ENCODE data around the gene COPS7A. TPM values are rescaled to one million over a fixed set of nuclear protein-coding genes. Genes with fewer than 3 reads are reported as not detected.

Gene COPS7A
- total and polyA plus RNA-seq, 2 experiments from 2014 or later, result 123 to 133 TPM

DNA sequence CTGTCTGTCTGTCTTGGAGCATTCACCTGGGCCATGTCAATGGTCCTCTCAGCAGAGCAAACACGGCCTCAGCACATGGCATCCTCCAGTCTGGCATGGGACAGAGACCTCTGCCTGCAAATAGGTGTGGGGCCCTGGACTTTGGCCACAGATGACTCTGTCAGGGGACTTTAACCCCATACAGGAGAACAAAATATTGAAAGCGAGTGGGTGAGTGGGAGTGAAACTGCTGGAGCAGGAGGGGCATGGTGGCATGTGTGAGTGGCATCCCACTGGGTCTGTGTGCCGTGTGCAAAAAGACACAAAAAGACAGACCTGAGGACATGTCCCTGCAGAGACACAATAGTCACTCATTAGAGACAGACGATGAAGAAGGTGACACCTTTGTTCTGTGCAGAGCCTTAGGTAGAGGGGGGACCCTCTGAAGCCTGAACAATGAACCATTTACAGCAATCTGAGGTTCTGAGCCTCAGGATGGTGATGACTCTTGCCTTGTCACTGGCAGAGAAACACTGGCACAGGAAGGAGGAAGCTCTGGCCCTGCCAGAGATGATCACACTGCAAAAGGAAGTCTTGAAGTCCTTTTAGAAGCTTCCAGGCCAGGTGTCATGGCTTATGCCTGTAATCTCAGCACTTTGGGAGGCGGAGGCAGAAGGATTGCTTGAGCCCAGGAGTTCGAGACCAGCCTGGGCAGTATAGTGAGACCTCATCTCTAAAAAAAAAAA, 56.0 kb downstream of the COPS7A start:
- Histone ChIP-seq H3K4me2 (ENCODE audit: unreplicated experiment) (no peak overlapping the region), H3K9me2 (ENCODE audit: insufficient read depth) (no peaks in the 10 kb centered on the region), H3K4me3 (no peak overlapping the region), H3K9me3 (ENCODE audit: low read depth) (no peaks in the 10 kb centered on the region), H3K9ac (no peak overlapping the region), H3K27me3 (replicated peaks; ENCODE audit: insufficient read depth) (no peaks in the 10 kb centered on the region), H2AFZ (no peak overlapping the region), H3K79me2 (ENCODE audit: insufficient read depth) (no peaks in the 10 kb centered on the region), H3F3A (ENCODE audit: insufficient read depth) (peaks cover 3% of the 10 kb centered on the region; the same call in 1 of the 2 replicates), H3K4me1 (ENCODE audit: insufficient read depth) (peaks cover 6% of the 10 kb centered on the region), H3K27ac (no peak overlapping the region), H4K20me1 (ENCODE audit: insufficient read depth) (no peaks in the 10 kb centered on the region), H3K36me3 (ENCODE audit: low read depth) (no peaks in the 10 kb centered on the region)
- 60 to 65% methylated on average over 6 of the region's 6 CpGs for WGBS, 2 experiments (ENCODE audit: low coverage in 1 of 2, low lambda C conversion rate in 2 of 2, missing lambda C conversion rate in 2 of 2)
- DNase-seq, result no peak
- no peak for TF ChIP-seq EZH2phosphoT487 (IDR thresholded peaks at IDR 0.05; ENCODE audit: insufficient read depth, low read depth)
- TF ChIP-seq EZH2 (IDR thresholded peaks at IDR 0.05; ENCODE audit: insufficient read depth, poor library complexity, severe bottlenecking), result no peak
- in situ Hi-C loops (cut with MboI), result no loop called here

DNA sequence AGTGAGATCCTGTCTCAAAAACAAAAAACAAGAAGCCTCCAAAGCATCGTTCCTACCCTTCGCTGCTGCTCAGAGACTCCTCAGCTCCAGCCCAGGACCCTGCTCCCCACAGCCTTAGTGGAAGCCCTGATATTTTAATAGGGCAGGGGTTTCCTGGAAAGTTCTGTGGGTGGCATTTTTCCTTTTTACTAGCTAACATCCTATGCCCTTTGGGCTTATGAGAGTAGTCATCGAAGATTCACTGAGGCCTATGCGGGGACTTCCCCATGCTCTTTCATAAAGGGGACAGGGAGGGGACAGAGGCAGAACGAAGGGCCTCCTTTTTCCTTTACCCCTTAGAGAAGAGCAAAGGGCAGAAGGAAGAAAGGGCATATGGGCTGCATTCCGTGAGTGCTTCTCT, 56.7 kb downstream of the COPS7A start:
- no peak overlapping the region for H2AFZ ChIP-seq
- H3K4me1 ChIP-seq (ENCODE audit: insufficient read depth), result peaks cover 6% of the 10 kb centered on the region
- in situ Hi-C loops (cut with MboI), result no loop called here
- TF ChIP-seq EZH2 (IDR thresholded peaks at IDR 0.05; ENCODE audit: insufficient read depth, poor library complexity, severe bottlenecking) (no peak), EZH2phosphoT487 (IDR thresholded peaks at IDR 0.05; ENCODE audit: insufficient read depth, low read depth) (no peak)
- H3K4me3 ChIP-seq, result no peak overlapping the region
- H3K9ac ChIP-seq, result no peak overlapping the region
- H4K20me1 ChIP-seq (ENCODE audit: insufficient read depth), result no peaks in the 10 kb centered on the region
- H3F3A ChIP-seq (ENCODE audit: insufficient read depth), result peaks cover 3% of the 10 kb centered on the region; the same call in 1 of the 2 replicates
- H3K4me2 ChIP-seq (ENCODE audit: unreplicated experiment), result no peak overlapping the region
- H3K9me3 ChIP-seq (ENCODE audit: low read depth), result no peaks in the 10 kb centered on the region
- no peaks in the 10 kb centered on the region for H3K36me3 ChIP-seq (ENCODE audit: low read depth)
- no peaks in the 10 kb centered on the region for H3K79me2 ChIP-seq (ENCODE audit: insufficient read depth)
- H3K9me2 ChIP-seq (ENCODE audit: insufficient read depth), result no peaks in the 10 kb centered on the region
- H3K27me3 ChIP-seq (replicated peaks; ENCODE audit: insufficient read depth), result no peaks in the 10 kb centered on the region
- 92 to 97% methylated on average over 6 of the region's 6 CpGs for WGBS, 2 experiments (ENCODE audit: low coverage in 1 of 2, low lambda C conversion rate in 2 of 2, missing lambda C conversion rate in 2 of 2)
- DNase-seq, result no peak
- no peak overlapping the region for H3K27ac ChIP-seq

Small RNA genes within 50 kb of the gene (small RNA-seq; reads per million reads assigned to genes)
- gene RNU6-781P (ENCODE audit: low read depth, low replicate concordance), result not detected

Other genes with a start within 250 kb of the COPS7A start
- 29.8 and 68.3 TPM in 2 replicates for gene MRPL51, start 230.8 kb upstream of the COPS7A start, total RNA-seq (2014; rRNA removed; shearing (Covaris generic))
- 286 and 301 TPM in 2 replicates for gene MRPL51, start 230.8 kb upstream of the COPS7A start, polyA plus RNA-seq (2016; fragmentation: Nextera tagmentation; extraction: Ambion mirVana)
- gene NCAPD2, start 229.9 kb upstream of the COPS7A start, total RNA-seq (2014; rRNA removed; shearing (Covaris generic)), result 26.3 and 46.8 TPM in 2 replicates
- gene NCAPD2, start 229.9 kb upstream of the COPS7A start, polyA plus RNA-seq (2016; fragmentation: Nextera tagmentation; extraction: Ambion mirVana), result 15.5 and 17.6 TPM in 2 replicates
- gene GAPDH, start 189.5 kb upstream of the COPS7A start, total RNA-seq (2014; rRNA removed; shearing (Covaris generic)), result 6,196 and 7,726 TPM in 2 replicates
- gene GAPDH, start 189.5 kb upstream of the COPS7A start, polyA plus RNA-seq (2016; fragmentation: Nextera tagmentation; extraction: Ambion mirVana), result 7,868 and 8,138 TPM in 2 replicates
- gene IFFO1, start 168.0 kb upstream of the COPS7A start, total RNA-seq (2014; rRNA removed; shearing (Covaris generic)), result 18.0 and 19.7 TPM in 2 replicates
- gene IFFO1, start 168.0 kb upstream of the COPS7A start, polyA plus RNA-seq (2016; fragmentation: Nextera tagmentation; extraction: Ambion mirVana), result 14.5 and 19.2 TPM in 2 replicates
- gene NOP2, start 155.8 kb upstream of the COPS7A start, total RNA-seq (2014; rRNA removed; shearing (Covaris generic)), result 44.3 TPM in 2 replicates
- 27.0 and 31.8 TPM in 2 replicates for gene NOP2, start 155.8 kb upstream of the COPS7A start, polyA plus RNA-seq (2016; fragmentation: Nextera tagmentation; extraction: Ambion mirVana)
- gene CHD4, start 116.7 kb upstream of the COPS7A start, total RNA-seq (2014; rRNA removed; shearing (Covaris generic)), result 148 and 171 TPM in 2 replicates
- gene CHD4, start 116.7 kb upstream of the COPS7A start, polyA plus RNA-seq (2016; fragmentation: Nextera tagmentation; extraction: Ambion mirVana), result 61.5 and 72.1 TPM in 2 replicates
- not detected in 2 replicates for gene LPAR5, start 88.1 kb upstream of the COPS7A start, total RNA-seq (2014; rRNA removed; shearing (Covaris generic))
- not detected in 2 replicates for gene LPAR5, start 88.1 kb upstream of the COPS7A start, polyA plus RNA-seq (2016; fragmentation: Nextera tagmentation; extraction: Ambion mirVana)
- not detected in 2 replicates for gene ACRBP, start 76.6 kb upstream of the COPS7A start, total RNA-seq (2014; rRNA removed; shearing (Covaris generic))
- not detected in 2 replicates for gene ACRBP, start 76.6 kb upstream of the COPS7A start, polyA plus RNA-seq (2016; fragmentation: Nextera tagmentation; extraction: Ambion mirVana)
- gene ING4, start 60.9 kb upstream of the COPS7A start, total RNA-seq (2014; rRNA removed; shearing (Covaris generic)), result 31.7 and 39.1 TPM in 2 replicates
- gene ING4, start 60.9 kb upstream of the COPS7A start, polyA plus RNA-seq (2016; fragmentation: Nextera tagmentation; extraction: Ambion mirVana), result 43.5 and 46.0 TPM in 2 replicates
- gene ZNF384, start 34.7 kb upstream of the COPS7A start, total RNA-seq (2014; rRNA removed; shearing (Covaris generic)), result 17.3 and 26.2 TPM in 2 replicates
- gene ZNF384, start 34.7 kb upstream of the COPS7A start, polyA plus RNA-seq (2016; fragmentation: Nextera tagmentation; extraction: Ambion mirVana), result 23.6 and 26.0 TPM in 2 replicates
- 0.11 TPM in 1 of 2 replicates, not detected in the other for gene PIANP, start 23.2 kb upstream of the COPS7A start, total RNA-seq (2014; rRNA removed; shearing (Covaris generic))
- 0.60 and 0.75 TPM in 2 replicates for gene PIANP, start 23.2 kb upstream of the COPS7A start, polyA plus RNA-seq (2016; fragmentation: Nextera tagmentation; extraction: Ambion mirVana)
- gene MLF2, start 29.1 kb downstream of the COPS7A start, total RNA-seq (2014; rRNA removed; shearing (Covaris generic)), result 252 and 313 TPM in 2 replicates
- 386 and 389 TPM in 2 replicates for gene MLF2, start 29.1 kb downstream of the COPS7A start, polyA plus RNA-seq (2016; fragmentation: Nextera tagmentation; extraction: Ambion mirVana)
- gene PTMS, start 42.3 kb downstream of the COPS7A start, total RNA-seq (2014; rRNA removed; shearing (Covaris generic)), result 109 and 130 TPM in 2 replicates
- gene PTMS, start 42.3 kb downstream of the COPS7A start, polyA plus RNA-seq (2016; fragmentation: Nextera tagmentation; extraction: Ambion mirVana), result 238 and 250 TPM in 2 replicates
- not detected in 2 replicates for gene LAG3, start 48.5 kb downstream of the COPS7A start, total RNA-seq (2014; rRNA removed; shearing (Covaris generic))
- gene LAG3, start 48.5 kb downstream of the COPS7A start, polyA plus RNA-seq (2016; fragmentation: Nextera tagmentation; extraction: Ambion mirVana), result 0.29 TPM in 1 of 2 replicates, not detected in the other
- not detected in 2 replicates for gene CD4, start 65.5 kb downstream of the COPS7A start, total RNA-seq (2014; rRNA removed; shearing (Covaris generic))
- not detected in 2 replicates for gene CD4, start 65.5 kb downstream of the COPS7A start, polyA plus RNA-seq (2016; fragmentation: Nextera tagmentation; extraction: Ambion mirVana)
- 0.51 and 2.8 TPM in 2 replicates for gene GPR162, start 97.8 kb downstream of the COPS7A start, total RNA-seq (2014; rRNA removed; shearing (Covaris generic))
- gene GPR162, start 97.8 kb downstream of the COPS7A start, polyA plus RNA-seq (2016; fragmentation: Nextera tagmentation; extraction: Ambion mirVana), result 0.14 and 0.21 TPM in 2 replicates
- gene P3H3, start 104.4 kb downstream of the COPS7A start, total RNA-seq (2014; rRNA removed; shearing (Covaris generic)), result 32.5 and 43.0 TPM in 2 replicates
- gene P3H3, start 104.4 kb downstream of the COPS7A start, polyA plus RNA-seq (2016; fragmentation: Nextera tagmentation; extraction: Ambion mirVana), result 37.6 and 39.1 TPM in 2 replicates
- 1.0 and 3.2 TPM in 2 replicates for gene GNB3, start 116.9 kb downstream of the COPS7A start, total RNA-seq (2014; rRNA removed; shearing (Covaris generic))
- 1.5 and 2.2 TPM in 2 replicates for gene GNB3, start 116.9 kb downstream of the COPS7A start, polyA plus RNA-seq (2016; fragmentation: Nextera tagmentation; extraction: Ambion mirVana)
- 19.6 and 23.9 TPM in 2 replicates for gene CDCA3, start 127.2 kb downstream of the COPS7A start, total RNA-seq (2014; rRNA removed; shearing (Covaris generic))
- gene CDCA3, start 127.2 kb downstream of the COPS7A start, polyA plus RNA-seq (2016; fragmentation: Nextera tagmentation; extraction: Ambion mirVana), result 30.2 and 31.4 TPM in 2 replicates
- 96.2 and 97.5 TPM in 2 replicates for gene USP5, start 128.1 kb downstream of the COPS7A start, total RNA-seq (2014; rRNA removed; shearing (Covaris generic))
- 73.2 and 77.9 TPM in 2 replicates for gene USP5, start 128.1 kb downstream of the COPS7A start, polyA plus RNA-seq (2016; fragmentation: Nextera tagmentation; extraction: Ambion mirVana)
- gene TPI1, start 143.5 kb downstream of the COPS7A start, total RNA-seq (2014; rRNA removed; shearing (Covaris generic)), result 1,720 and 1,799 TPM in 2 replicates
- gene TPI1, start 143.5 kb downstream of the COPS7A start, polyA plus RNA-seq (2016; fragmentation: Nextera tagmentation; extraction: Ambion mirVana), result 1,936 and 1,978 TPM in 2 replicates
- 4.4 and 4.6 TPM in 2 replicates for gene SPSB2, start 149.3 kb downstream of the COPS7A start, total RNA-seq (2014; rRNA removed; shearing (Covaris generic))
- 4.1 and 4.8 TPM in 2 replicates for gene SPSB2, start 149.3 kb downstream of the COPS7A start, polyA plus RNA-seq (2016; fragmentation: Nextera tagmentation; extraction: Ambion mirVana)
- gene LRRC23, start 180.8 kb downstream of the COPS7A start, total RNA-seq (2014; rRNA removed; shearing (Covaris generic)), result 4.3 and 4.6 TPM in 2 replicates
- gene LRRC23, start 180.8 kb downstream of the COPS7A start, polyA plus RNA-seq (2016; fragmentation: Nextera tagmentation; extraction: Ambion mirVana), result 4.5 and 6.2 TPM in 2 replicates
- 10.1 and 16.3 TPM in 2 replicates for gene ENO2, start 190.5 kb downstream of the COPS7A start, total RNA-seq (2014; rRNA removed; shearing (Covaris generic))
- gene ENO2, start 190.5 kb downstream of the COPS7A start, polyA plus RNA-seq (2016; fragmentation: Nextera tagmentation; extraction: Ambion mirVana), result 32.8 and 34.2 TPM in 2 replicates
- gene ATN1, start 203.9 kb downstream of the COPS7A start, total RNA-seq (2014; rRNA removed; shearing (Covaris generic)), result 6.5 and 8.7 TPM in 2 replicates
- 13.3 and 14.7 TPM in 2 replicates for gene ATN1, start 203.9 kb downstream of the COPS7A start, polyA plus RNA-seq (2016; fragmentation: Nextera tagmentation; extraction: Ambion mirVana)
- not detected in 2 replicates for gene RNU7-1, start 219.8 kb downstream of the COPS7A start, total RNA-seq (2014; rRNA removed; shearing (Covaris generic))
- not detected in 2 replicates for gene RNU7-1, start 219.8 kb downstream of the COPS7A start, polyA plus RNA-seq (2016; fragmentation: Nextera tagmentation; extraction: Ambion mirVana)
- 261 and 264 TPM in 2 replicates for gene C12orf57, start 220.0 kb downstream of the COPS7A start, total RNA-seq (2014; rRNA removed; shearing (Covaris generic))
- gene C12orf57, start 220.0 kb downstream of the COPS7A start, polyA plus RNA-seq (2016; fragmentation: Nextera tagmentation; extraction: Ambion mirVana), result 247 and 257 TPM in 2 replicates
- not detected in 2 replicates for gene PTPN6, start 227.3 kb downstream of the COPS7A start, total RNA-seq (2014; rRNA removed; shearing (Covaris generic))
- 0.21 and 0.35 TPM in 2 replicates for gene PTPN6, start 227.3 kb downstream of the COPS7A start, polyA plus RNA-seq (2016; fragmentation: Nextera tagmentation; extraction: Ambion mirVana)
- 212 and 221 TPM in 2 replicates for gene PHB2, start 246.6 kb downstream of the COPS7A start, total RNA-seq (2014; rRNA removed; shearing (Covaris generic))
- 130 and 137 TPM in 2 replicates for gene PHB2, start 246.6 kb downstream of the COPS7A start, polyA plus RNA-seq (2016; fragmentation: Nextera tagmentation; extraction: Ambion mirVana)
- gene EMG1, start 246.9 kb downstream of the COPS7A start, total RNA-seq (2014; rRNA removed; shearing (Covaris generic)), result 25.9 and 39.2 TPM in 2 replicates
- 68.6 and 72.1 TPM in 2 replicates for gene EMG1, start 246.9 kb downstream of the COPS7A start, polyA plus RNA-seq (2016; fragmentation: Nextera tagmentation; extraction: Ambion mirVana)